ENCODE results near the gene GLIS2.

GLIS2 gene
- total RNA-seq, result 0.09 to 0.42 reads per million in 2 experiments

GRCh38 chr16:4315186-4316107 is at the start of gene GLIS2:
Gene GLIS2, plus strand, starts transcription at chr16:4316067. Its CDS starts 16,214 bp downstream, at chr16:4332281.
- no peak for DNase-seq (ENCODE audit: low read depth)

- no peak for DNase-seq (ENCODE audit: low read depth)
Measured at GRCh38 chr16:4266372-4266771, 49.5 kb upstream of the GLIS2 start.

GRCh38 chr16:4270091-4270490 is 45.8 kb upstream of the GLIS2 start:
- no peak for DNase-seq (ENCODE audit: low read depth)

GRCh38 chr16:4270595-4270994 is 45.3 kb upstream of the GLIS2 start:
- no peak for DNase-seq (ENCODE audit: low read depth)

- DNase-seq (ENCODE audit: low read depth), result peak; percentile 81
Measured at GRCh38 chr16:4271176-4272113, 44.4 kb upstream of the GLIS2 start.

GRCh38 chr16:4272114-4272956 is 43.5 kb upstream of the GLIS2 start:
- no peak for DNase-seq (ENCODE audit: low read depth)

GRCh38 chr16:4273858-4274311 is 42.0 kb upstream of the GLIS2 start:
- DNase-seq (ENCODE audit: low read depth), result no peak

- no peak for DNase-seq (ENCODE audit: low read depth)
Measured at GRCh38 chr16:4275861-4276260, 40.0 kb upstream of the GLIS2 start.

GRCh38 chr16:4277987-4278513 is 37.8 kb upstream of the GLIS2 start:
- no peak for DNase-seq (ENCODE audit: low read depth)

- no peak for DNase-seq (ENCODE audit: low read depth)
Measured at GRCh38 chr16:4280625-4281024, 35.2 kb upstream of the GLIS2 start.

GRCh38 chr16:4283441-4283840 is 32.4 kb upstream of the GLIS2 start:
- DNase-seq (ENCODE audit: low read depth), result no peak

- DNase-seq (ENCODE audit: low read depth), result no peak
Measured at GRCh38 chr16:4283939-4284338, 31.9 kb upstream of the GLIS2 start.

- no peak for DNase-seq (ENCODE audit: low read depth)
Measured at GRCh38 chr16:4285167-4285566, 30.7 kb upstream of the GLIS2 start.

- peak; percentile 69 for DNase-seq (ENCODE audit: low read depth)
Measured at GRCh38 chr16:4288148-4288921, 27.5 kb upstream of the GLIS2 start.

GRCh38 chr16:4290236-4290830 is 25.5 kb upstream of the GLIS2 start:
- no peak for DNase-seq (ENCODE audit: low read depth)

GRCh38 chr16:4291699-4292098 is 24.2 kb upstream of the GLIS2 start:
- no peak for DNase-seq (ENCODE audit: low read depth)

GRCh38 chr16:4293181-4293716 is 22.6 kb upstream of the GLIS2 start:
- no peak for DNase-seq (ENCODE audit: low read depth)

GRCh38 chr16:4293822-4294457 is 21.9 kb upstream of the GLIS2 start:
- no peak for DNase-seq (ENCODE audit: low read depth)

- no peak for DNase-seq (ENCODE audit: low read depth)
Measured at GRCh38 chr16:4295581-4295980, 20.3 kb upstream of the GLIS2 start.

All from T follicular helper cell (primary cell).